T-helper 2 cell treated with Interferon-gamma antibody and Interleukin-4, amounts not matched to agents 100 ng/mL and 5 ng/mL, for 36 hours (primary cell): Measurements from ENCODE around the gene PSD4. TPM values are rescaled to one million over a fixed set of nuclear protein-coding genes. Genes with fewer than 3 reads are reported as not detected.

Experiments
- intact Hi-C: fragments of 100-400 bp; cut with micrococcal nuclease; formaldehyde crosslinking; loops from one replicate; pipeline ENCODE4 v1.15.1; 2023
- total RNA-seq: library from RNA; stranded (reverse); gene quantifications from 2 replicates; pipeline ENCODE4 v1.2.3, GENCODE V29; 2022

PSD4 gene
- total RNA-seq, 1 donor from 2014 or later = 302 TPM

DNA sequence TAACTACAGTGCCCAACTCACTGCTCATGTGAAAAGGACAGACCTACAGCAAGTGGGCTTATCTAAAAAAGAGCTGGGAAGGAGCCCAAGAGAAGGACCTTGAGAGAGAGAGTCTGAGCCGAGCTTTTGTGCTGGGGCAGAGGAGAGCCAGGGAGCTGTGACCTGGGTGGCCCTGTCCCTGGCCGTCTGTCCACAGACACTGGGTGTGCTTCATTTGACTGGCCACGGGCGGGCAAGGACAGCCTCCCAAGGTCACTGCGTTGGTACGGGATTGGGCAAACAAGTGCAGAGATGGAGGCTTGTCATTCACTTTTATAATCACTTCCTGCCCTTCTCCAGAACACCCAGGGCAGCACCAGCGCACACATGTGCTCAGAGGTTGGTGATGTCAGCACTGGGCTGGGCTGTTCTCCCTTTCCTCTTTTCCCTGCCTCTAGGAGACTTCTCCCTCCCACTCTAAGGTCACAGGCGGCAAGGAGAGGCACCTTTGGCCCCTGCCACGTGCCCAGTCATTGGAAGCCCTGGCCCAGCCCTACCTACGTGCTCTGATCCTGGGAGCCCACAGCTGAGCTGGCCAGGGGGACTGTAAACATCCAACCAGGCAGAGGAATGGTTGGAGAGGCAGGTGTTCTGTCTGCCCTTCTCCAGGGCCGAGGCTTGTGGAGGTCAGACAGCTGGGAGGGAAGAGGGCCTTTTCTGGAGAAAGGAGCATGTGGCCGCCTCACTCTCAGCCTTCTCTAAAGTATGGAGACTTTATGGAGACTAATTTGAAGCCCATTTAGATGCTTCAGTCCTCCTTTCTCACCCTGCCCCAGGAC, 6.4 kb upstream of the PSD4 start:
- intact Hi-C loops = loop anchor here (1.0 kb wide), 1 partner anchor 9 kb away; no protein-coding TSS in a partner anchor

DNA sequence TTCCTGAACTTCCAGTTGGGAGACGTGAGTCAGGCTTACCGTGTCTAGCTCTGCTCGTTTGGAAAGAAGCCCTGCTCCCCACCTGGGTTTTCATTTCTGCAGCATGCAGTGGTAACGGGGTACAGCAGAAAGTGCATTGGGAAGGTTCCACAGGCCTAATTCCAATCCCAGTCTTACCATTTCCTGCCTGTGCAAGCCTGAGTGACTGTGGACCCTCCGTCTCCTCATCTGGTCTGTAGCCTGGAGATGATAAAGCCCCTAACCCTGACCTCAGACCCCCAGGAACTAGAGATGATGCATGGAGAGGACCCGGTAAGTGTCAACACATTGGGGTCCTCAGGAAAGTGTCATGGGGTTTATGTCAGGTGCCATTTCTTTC, 5.8 kb upstream of the PSD4 start:
- intact Hi-C loops = loop anchor here (1.0 kb wide), 2 partner anchors 10 to 30 kb away; no protein-coding TSS in a partner anchor

DNA sequence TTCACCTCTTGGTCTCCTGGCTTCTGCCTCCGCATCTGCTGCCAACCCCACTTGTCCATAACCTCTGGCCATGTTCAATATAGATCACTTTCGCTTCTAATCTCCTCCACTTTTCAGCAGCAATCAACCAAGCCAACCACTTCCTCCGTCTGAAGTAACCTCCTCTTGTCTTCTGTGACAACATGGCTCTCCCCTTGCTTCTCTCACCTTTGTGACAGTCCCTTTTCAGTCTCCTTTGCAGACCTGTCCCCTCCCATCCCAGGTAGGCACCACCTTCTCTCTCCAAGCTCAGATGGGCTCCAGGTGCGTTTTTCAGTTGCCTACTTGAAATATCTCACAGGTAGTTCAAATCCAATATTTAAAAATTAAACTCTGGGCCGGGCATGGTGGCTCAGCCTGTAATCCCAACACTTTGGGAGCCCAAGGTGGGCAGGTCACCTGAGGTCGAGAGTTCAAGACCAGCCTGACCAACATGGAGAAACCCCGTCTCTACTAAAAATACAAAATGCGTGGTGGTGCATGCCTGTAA, 4.7 kb upstream of the PSD4 start:
- intact Hi-C loops = no loop called here

DNA sequence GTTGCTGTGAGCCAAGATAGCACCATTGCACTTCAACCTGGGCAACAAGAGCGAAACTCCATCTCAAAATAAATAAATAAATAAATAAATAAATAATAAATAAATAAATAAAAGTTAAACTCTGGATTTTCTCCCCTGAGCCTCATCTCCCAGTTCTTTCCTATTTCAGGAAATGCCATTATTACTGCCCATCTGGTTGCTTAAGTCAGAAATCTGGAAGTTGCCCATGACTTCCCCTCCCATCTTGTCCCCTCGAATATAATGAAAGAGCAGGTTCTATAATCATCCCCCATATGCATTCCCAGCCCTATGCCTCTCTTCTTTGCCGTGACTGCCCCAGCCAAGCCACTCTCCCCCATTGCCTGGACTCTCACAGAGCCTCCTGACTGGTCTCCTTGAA, 4.2 kb upstream of the PSD4 start:
- intact Hi-C loops = no loop called here

DNA sequence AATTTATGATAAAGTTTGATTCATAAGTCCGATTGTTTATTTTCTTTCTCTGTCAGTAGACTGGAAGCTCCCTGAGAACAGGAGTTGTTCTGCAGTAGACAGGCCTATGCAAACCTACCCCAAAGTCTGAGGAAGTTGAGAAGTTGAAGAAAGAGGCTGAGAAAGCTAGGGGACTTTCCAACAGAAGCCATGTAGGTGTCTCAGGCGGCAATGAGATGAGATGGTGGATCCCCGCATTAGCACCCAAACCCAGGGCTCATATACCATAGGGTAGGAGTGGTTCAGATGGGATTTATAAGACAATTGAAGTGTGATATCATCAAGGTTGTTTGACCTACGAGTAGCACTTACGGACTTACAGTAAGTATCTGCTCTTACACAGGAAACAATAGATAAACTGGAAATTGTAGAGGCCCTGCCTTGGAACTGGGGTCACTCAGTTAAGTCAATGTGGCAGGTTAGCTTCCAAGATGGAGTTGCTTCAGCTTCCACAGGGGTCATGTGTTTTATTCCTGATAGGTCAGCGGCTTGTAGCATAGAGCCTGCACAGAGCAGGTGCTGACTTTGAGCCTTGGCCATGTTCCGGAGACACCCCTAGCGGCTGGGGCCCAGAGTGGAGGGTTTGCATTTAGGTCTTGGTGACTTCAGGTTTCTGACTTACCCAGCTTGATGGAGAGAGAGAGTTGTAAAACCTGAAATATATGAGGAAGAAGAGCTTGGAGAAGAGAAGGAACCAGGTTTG, 2.3 kb upstream of the PSD4 start:
- intact Hi-C loops = loop anchor here (10.0 kb wide), 4 partner anchors 177 to 713 kb away; partner anchors contain the start of genes CKAP2L and SLC20A1

DNA sequence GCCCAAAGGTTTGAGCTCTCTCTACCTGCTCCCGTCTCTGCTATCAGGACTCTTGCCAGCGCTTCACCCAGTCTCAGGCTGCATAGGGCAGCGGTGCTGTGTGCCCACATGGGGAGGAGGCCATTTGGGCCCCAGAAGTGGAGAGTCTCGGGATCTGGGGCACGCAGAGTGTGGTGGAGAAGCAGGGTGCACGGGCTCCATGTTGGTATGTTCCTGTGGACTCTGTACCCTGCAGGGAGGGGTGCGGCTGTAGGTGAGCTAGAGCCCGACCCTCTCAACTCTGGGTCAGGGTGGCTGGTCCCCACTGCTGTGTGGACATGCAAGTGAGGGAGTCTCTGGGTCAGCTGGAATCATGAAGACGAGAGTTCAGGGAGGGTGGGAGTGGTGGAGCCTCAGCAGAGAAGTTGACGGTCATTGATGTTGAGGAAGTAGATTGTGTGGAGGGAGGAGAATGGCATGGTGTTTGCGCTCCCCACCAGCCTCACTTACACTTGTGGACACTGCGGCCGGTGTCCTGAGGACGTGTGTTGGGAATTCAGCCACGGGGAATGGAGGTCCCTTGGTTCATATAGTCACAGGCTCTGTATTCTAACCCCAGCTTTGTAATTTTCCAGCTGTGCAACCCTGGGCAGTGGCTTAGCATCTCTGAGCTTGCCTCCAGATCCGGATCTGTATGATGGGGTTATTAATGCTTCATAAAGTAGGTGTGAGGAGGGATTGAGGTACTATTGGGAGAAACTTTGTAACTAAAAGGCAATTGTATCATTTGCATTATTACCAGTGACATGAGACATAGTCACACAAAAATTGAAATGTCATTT, 840 bp upstream of the PSD4 start:
- intact Hi-C loops = loop anchor here (1.0 to 10.0 kb wide), 6 partner anchors 16 to 712 kb away; partner anchors contain the start of genes CKAP2L and SLC20A1

DNA sequence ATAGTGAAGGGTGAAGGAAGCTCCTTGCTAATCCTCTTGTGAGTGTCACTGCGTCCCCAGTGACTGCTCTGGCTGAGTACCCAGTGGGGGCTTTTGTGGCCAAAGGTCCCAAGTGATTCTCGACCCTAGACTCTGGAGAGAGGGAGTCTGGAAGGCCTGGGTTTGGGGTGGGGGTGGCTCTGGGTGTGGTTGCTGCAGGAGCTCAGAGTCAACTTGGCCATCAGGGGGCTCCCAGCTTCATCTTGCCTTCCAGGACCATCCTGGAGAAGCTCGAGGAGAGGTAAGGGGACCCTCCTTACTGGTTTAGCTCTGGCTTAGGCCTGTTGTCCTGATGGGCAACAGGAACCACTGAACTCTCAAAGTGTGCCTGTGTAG, 592 bp downstream of the PSD4 start:
- intact Hi-C loops = loop anchor here (10.0 kb wide), 4 partner anchors 180 to 710 kb away; partner anchors contain the start of genes CKAP2L and SLC20A1

DNA sequence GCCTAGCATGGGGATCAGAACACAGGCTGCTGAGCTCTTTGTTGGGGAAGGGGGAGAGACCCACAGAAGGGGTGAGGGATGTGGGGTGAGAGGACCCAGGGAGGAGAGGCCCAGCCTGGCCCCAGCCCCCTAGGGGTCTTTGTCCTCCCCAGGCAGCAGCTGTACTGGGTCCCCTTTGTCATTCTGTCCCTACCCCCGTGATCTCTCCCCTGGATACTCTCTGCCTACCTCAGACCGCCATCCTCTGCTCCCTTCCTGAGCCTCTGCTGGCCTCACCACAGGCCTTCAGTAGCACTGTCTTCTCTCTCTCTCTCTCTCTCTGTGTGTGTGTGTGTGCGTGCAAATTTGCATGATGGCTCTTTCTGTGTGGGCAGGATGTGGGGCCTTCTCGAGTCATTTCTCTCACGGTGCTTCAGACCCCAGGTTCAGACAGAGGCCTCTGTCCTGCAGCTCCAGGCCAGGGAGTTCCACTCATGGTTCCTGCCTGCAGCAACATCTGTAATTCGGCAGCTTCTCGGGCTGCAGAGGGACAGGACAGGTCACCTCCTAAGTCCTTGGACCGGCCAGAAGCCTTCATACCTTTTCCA, 1.4 kb downstream of the PSD4 start:
- intact Hi-C loops = loop anchor here (1.0 to 10.0 kb wide), 5 partner anchors 37 to 710 kb away; partner anchors contain the start of genes CKAP2L and SLC20A1

DNA sequence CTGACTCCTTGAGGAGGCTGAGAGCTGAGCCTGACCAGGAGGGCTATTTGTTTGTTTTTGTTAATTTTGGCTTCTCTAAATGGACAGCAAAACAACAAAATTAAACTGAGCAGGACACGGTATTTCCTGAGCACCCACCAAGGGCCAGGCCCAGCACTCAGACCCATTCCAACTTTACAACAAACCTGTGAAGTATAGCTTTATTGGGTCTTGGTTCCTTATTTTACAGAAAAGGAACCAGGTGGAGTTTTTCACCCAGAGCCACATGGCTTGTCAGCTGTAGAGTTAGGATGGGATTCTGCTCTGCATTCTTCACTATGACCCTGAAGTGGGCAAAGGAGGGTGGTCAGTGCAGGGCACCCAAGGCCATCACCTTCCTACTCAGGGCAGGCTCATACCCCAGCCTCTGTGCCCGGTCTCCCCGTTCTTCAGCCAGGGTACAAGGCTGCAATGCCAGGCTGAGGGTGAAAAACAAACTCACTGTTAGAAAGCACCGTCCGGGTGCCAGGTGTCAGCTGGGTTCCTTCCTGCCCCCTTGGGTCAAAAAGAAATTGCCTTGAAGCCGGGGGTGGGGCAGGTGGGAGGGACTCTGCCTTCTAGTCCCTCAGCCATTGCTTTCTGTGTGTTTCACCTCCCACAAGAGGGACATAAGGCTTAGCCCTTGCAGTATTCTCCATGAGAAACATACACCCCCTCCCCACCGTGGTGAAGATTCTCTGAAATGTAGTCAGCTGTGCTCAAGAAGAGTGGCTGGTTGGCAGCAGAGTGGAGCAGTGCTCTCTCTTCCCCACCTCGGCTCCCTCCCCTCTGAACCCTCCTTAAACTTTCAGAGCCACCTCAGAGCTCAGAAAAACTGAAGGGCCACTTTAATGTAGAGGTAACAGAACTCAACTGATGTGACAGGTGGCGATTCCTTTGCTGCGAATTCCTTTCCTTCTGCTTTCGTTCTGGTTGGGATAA, 2.2 kb downstream of the PSD4 start:
- intact Hi-C loops = loop anchor here (1.0 to 10.0 kb wide), 5 partner anchors 38 to 709 kb away; partner anchors contain the start of genes CKAP2L and SLC20A1

DNA sequence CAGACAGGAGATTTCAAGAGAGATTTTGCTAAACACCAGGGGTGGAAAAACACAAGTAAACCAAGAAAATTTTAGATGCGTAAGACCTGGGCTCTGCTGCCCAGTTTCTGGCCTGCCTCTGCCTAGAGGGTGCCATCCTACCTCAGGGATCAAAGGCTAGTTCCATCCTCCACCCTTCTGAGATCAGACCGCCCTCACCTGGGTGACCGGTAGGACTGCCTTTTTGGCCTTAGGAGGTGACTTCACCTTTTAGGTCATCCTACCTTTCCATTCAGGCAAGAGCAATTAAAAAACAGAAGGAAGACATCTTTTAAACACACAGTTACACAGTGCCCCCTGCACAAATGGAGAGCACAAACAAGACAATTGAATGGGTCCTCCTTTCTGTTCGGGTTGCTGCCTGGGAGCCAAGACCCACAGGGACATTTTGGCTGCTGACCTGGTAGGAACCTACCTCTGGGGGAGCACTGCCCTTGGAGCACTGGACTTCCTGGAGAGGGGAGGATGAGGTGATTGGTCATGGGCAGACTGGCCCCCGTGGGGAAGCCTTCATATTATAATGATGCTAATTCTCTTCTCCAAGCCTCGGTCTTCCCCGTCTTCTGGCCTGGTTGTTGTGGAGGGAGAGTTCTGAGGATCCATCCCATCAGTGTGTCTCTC, 3.1 kb downstream of the PSD4 start:
- intact Hi-C loops = loop anchor here (10.0 kb wide), 4 partner anchors 182 to 708 kb away; partner anchors contain the start of genes CKAP2L and SLC20A1

DNA sequence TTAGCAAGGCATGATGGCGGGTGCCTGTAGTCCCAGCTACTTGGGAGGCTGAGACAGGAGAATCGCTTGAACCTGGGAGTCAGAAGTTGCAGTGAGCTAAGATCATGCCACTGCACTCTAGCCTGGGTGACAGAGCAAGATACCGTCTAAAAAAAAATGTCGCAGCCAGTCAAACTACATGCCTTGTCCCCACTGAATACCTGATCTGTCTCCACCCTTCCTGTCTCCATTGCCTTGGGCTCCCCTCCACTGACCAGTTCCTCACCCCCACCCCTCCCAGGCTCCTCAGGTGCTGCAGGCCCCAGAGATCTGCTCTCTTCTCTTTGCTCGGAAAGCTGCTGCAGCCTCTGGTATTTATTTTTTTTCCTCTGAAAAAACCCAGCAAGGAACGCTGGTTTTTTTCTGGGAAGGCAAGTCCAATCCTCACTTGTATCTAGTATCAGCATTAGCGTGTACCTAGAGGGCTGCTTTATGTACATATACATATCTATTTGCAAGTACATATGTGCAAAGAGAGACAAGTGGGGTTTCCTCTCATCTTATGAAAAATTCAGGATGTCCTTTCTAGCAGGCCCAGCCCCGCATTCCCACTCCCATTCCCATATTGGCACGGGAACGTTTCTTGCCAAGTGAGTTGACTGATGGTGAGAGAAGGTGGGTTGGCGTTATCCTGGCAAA, 4.4 kb downstream of the PSD4 start:
- intact Hi-C loops = loop anchor here (10.0 kb wide), 4 partner anchors 183 to 707 kb away; partner anchors contain the start of genes CKAP2L and SLC20A1

DNA sequence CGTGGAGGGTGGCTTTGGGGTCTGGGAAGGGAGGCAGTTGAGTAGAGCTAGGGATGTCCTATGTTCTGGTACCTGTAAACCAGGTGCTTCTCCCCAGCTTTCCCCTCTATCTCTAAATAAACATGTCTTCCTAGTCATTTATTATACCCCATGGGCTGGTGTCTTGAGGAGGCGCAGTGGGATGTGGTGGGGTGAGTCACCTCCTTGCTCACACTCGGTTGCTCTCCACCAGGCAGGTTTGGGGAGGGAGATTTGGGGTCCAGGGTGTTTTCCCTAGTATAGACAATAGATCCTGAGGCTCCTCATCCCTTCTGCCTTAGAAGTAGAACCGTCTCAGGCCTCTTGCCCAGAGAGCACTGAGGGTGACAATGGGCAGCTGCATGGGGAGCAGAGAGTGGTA, 5.1 kb downstream of the PSD4 start:
- intact Hi-C loops = loop anchor here (10.0 kb wide), 4 partner anchors 184 to 706 kb away; partner anchors contain the start of genes CKAP2L and SLC20A1

DNA sequence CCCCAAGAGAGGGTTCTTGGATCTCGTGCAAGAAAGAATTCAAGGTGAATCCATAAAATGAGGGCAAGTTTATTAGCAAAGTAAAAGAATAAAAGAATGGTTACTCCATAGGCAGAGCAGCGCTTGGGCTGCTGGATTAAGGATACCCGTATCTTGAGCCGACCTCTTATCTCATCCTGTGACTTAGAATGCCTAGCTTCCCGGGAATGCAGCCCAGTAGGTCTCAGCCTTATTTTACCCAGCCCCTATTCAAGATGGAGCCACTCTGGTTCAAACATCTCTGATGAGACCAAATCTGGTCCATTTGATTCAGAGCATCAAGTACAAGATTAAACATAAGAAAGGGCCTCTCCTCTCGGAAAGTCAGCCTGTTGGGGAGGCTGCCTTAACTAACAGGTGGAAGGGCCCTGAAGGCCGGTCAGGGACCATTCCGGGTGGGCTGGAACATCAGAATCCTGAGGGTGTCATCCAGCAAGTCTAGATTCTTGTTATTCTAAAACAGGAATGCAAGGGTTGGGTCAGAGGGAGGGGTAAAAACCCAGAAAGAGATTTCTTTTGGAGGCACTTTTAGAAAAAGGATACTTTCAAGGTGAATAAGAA, 5.8 kb downstream of the PSD4 start:
- intact Hi-C loops = loop anchor here (10.0 kb wide), 4 partner anchors 185 to 705 kb away; partner anchors contain the start of genes CKAP2L and SLC20A1

DNA sequence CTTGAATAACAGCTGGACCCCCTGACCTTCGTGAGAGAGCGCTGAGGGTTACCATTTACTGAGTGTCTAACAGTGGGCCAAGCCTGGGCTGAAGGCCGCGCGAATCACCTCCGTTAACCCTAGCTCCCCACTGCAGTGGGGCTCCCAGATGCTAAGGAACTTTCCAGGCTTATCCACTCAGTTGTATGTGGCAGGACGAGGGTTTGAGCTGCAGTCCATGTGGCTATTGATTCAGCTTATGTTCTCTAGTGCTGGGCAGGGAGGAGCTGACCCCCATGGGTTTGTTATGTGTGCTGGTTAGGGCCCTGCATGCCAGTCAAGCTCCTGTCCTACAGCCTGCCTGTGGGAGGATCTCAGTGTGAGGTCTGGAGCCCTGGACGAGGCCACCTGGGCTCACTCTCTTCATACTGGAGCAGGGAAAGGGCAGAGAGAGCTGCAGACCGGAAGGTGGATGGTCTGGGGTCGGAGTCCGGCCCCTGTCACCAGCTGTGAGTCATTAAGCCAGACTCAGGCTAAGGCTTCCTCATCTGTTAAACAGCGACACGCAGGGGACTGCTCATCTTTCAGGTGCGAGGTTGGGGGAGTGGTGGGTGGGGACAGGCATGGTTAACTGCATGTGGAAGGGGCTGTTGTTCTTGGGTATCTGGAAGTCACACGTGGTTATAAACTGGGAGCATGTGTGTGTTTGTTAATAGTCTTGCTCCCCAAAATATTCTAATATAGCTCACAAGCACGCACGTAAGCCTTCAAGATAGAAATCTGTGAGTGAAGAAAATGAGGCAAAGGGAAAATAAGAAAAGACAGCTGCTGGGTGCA, 6.6 kb downstream of the PSD4 start:
- intact Hi-C loops = no loop called here

DNA sequence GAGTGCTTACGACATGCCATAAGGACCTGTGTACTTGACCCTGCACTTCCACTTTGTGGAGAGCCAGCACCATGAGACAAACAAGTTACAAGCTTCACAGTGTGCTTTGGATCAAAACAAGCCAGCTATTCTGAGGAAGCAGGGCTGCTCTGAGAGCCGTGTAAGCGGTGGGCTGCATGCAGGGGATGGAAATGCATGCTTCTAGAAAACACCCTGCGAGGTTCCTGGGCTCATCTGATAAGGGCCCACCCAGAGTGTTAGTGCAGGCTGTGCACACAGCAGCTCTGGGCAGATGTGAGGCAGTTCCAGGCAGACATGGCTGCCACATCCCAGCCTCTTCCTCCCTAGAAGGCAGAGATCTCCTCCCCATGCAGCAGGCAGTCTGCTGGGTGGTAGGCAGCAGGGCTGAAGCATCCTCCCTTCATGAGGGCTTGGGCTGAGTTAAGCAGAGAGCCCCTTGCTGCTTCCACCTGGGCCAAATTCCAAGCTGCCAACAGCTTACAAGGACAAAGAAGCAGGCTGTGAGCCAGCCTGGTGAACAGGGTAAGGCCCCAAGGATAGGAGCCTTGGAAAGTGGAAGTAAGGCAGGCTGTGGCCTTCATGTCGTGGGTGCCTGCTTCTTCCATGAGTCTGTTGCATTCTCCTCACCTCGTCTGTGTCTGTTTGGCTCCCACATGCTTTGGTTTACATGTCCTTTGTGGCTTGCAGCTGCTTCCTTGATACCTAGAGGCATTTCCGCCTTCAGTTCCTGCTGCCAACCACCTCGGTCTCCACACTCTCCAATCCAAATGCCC, 7.7 kb downstream of the PSD4 start:
- intact Hi-C loops = loop anchor here (1.0 kb wide), 1 partner anchor 97 kb away; no protein-coding TSS in a partner anchor
